Esophagus squamous epithelium (tissue), 4 donors: ENCODE data around the gene UBASH3A.

Experiments used
- POLR2A ChIP-seq, 4 donors: fragments of 450-650 bp; IDR thresholded peaks; one replicate each; pipeline ENCODE4 v1.6.1; 2017; ENCODE audit warnings: antibody characterized with exemption in 4 of 4, mild to moderate bottlenecking in 4 of 4, moderate library complexity in 3 of 4
- TF ChIP-seq, protein P1 (sequence below), 6 experiments: fragments of 450-650 bp in 4 of 6; fragments of 200-600 bp in 2 of 6; sonication (generic) in 2 of 6; IDR thresholded peaks; one replicate each; pipeline ENCODE4 v1.5.1; 2016 to 2019; ENCODE audit warnings: antibody characterized with exemption in 6 of 6, mild to moderate bottlenecking in 4 of 6, moderate library complexity in 4 of 6

DNA sequence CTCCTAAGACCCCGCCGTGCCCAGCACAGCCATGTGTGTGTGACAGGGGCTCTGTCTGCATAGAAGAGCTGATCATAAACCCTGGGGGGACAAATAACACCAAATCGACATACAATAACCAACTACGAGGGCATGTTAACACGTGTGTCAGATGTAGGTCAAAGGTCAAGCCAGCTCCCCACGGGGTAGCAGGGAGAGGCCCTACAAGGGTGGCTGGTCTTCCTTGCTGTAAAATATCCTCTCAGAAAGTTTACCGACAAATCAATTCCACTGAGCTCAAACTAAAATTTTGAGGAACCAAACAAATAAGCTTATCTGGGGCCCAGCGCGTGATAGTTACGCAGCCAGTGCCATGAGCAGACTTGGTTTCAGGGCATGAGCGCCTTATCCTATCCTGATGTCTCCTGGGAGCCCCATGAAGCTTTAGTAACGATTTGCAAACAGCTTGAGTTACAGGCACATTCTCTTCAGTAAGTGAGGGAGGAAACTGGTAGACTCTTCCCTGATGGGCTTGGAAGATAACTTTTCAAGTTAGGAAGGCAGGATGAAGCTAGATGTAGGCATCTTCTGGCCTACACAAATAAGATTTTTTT lies 5.2 kb upstream of the UBASH3A start:
- no peak for TF ChIP-seq POLR2A (IDR thresholded peaks at IDR 0.05)
- TF ChIP-seq, protein P1, sequence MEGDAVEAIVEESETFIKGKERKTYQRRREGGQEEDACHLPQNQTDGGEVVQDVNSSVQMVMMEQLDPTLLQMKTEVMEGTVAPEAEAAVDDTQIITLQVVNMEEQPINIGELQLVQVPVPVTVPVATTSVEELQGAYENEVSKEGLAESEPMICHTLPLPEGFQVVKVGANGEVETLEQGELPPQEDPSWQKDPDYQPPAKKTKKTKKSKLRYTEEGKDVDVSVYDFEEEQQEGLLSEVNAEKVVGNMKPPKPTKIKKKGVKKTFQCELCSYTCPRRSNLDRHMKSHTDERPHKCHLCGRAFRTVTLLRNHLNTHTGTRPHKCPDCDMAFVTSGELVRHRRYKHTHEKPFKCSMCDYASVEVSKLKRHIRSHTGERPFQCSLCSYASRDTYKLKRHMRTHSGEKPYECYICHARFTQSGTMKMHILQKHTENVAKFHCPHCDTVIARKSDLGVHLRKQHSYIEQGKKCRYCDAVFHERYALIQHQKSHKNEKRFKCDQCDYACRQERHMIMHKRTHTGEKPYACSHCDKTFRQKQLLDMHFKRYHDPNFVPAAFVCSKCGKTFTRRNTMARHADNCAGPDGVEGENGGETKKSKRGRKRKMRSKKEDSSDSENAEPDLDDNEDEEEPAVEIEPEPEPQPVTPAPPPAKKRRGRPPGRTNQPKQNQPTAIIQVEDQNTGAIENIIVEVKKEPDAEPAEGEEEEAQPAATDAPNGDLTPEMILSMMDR (IDR thresholded peaks at IDR 0.05) = no peak
